Sigmoid colon (tissue), 4 donors: Measurements from ENCODE around the gene SND1.

Source experiments
- EP300 ChIP-seq, 4 donors: sonication (generic); formaldehyde crosslinking; IDR thresholded peaks; one replicate each; pipeline ENCODE4 v1.6.1; 2017; ENCODE audit warnings: antibody characterized with exemption in 4 of 4
- POLR2A ChIP-seq, 2 donors: fragments of 450-650 bp; IDR thresholded peaks; one replicate each; pipeline ENCODE4 v1.6.1; 2016; ENCODE audit warnings: antibody characterized with exemption in 2 of 2, mild to moderate bottlenecking in 2 of 2, moderate library complexity in 2 of 2
- TF ChIP-seq, protein P1 (sequence below), 4 experiments: fragments of 450-650 bp in 3 of 4; fragments of 200-600 bp in 1 of 4; IDR thresholded peaks; one replicate each; pipeline ENCODE4 v1.5.1; 2016 to 2019; ENCODE audit warnings: antibody characterized with exemption in 4 of 4, mild to moderate bottlenecking in 3 of 4, moderate library complexity in 2 of 4

DNA sequence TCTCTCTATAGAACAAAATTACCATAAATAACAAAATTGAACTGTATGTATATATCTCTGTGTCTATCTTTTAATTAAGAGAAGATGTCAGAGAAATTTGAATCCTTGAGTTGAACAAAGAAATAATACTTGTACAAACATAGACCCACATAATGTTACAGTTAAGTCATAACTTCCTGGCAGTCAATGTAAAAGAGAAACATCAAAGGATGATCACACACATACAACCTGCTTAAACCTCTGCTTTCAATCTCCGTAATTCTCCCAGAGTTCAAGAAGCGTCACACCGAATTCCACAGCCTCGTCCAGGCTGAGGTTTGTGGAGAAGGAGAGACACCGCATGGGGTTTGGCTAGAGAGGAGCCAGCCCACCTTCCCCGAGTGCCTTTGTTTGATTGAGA is 419.4 kb downstream of the SND1 start:
- TF ChIP-seq, protein P1, sequence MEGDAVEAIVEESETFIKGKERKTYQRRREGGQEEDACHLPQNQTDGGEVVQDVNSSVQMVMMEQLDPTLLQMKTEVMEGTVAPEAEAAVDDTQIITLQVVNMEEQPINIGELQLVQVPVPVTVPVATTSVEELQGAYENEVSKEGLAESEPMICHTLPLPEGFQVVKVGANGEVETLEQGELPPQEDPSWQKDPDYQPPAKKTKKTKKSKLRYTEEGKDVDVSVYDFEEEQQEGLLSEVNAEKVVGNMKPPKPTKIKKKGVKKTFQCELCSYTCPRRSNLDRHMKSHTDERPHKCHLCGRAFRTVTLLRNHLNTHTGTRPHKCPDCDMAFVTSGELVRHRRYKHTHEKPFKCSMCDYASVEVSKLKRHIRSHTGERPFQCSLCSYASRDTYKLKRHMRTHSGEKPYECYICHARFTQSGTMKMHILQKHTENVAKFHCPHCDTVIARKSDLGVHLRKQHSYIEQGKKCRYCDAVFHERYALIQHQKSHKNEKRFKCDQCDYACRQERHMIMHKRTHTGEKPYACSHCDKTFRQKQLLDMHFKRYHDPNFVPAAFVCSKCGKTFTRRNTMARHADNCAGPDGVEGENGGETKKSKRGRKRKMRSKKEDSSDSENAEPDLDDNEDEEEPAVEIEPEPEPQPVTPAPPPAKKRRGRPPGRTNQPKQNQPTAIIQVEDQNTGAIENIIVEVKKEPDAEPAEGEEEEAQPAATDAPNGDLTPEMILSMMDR (IDR thresholded peaks at IDR 0.05) = no peak
- no peak for TF ChIP-seq POLR2A (IDR thresholded peaks at IDR 0.05)
- TF ChIP-seq EP300 (IDR thresholded peaks at IDR 0.05) = no peak
